Measurements from ENCODE around the gene MLLT6.

The MLLT6 gene

GRCh38 chr17:38663125-38663751, 41.8 kb upstream of the MLLT6 start:
- Histone ChIP-seq H3K79me2 (ENCODE audit: insufficient read depth, low read length) (no peaks in the 10 kb centered on the region), H3K9me2 (replicated peaks; ENCODE audit: insufficient read depth, low read length) (no peaks in the 10 kb centered on the region), H4K20me1 (ENCODE audit: low read depth, low read length) (no peaks in the 10 kb centered on the region), H3K4me3 (ENCODE audit: insufficient read depth, low read length, poor library complexity, severe bottlenecking) (no peak overlapping the region), H3K9ac (ENCODE audit: low read length) (no peak overlapping the region), H2AFZ (ENCODE audit: low read depth, low read length, severe bottlenecking) (no peak overlapping the region), H3F3A (ENCODE audit: insufficient read depth) (no peaks in the 10 kb centered on the region), H3K36me3 (ENCODE audit: low read length) (no peaks in the 10 kb centered on the region), H3K9me3 (ENCODE audit: insufficient read depth, low read length) (no peaks in the 10 kb centered on the region), H3K27me3 (ENCODE audit: low read length) (no peaks in the 10 kb centered on the region), H3K27ac (ENCODE audit: low read depth, low read length) (no peak overlapping the region), H3K4me2 (ENCODE audit: low read depth, low read length, poor library complexity, severe bottlenecking) (no peak overlapping the region)
- TF ChIP-seq EZH2phosphoT487 (conservative IDR thresholded peaks at IDR 0.05; ENCODE audit: low read length) = no peak
- peak; percentile 74 for TF ChIP-seq CTCF (IDR thresholded peaks at IDR 0.05; ENCODE audit: insufficient read depth, low read length, poor library complexity, severe bottlenecking)

GRCh38 chr17:38663964-38664644, 41.0 kb upstream of the MLLT6 start:
- Histone ChIP-seq H4K20me1 (ENCODE audit: low read depth, low read length) (no peaks in the 10 kb centered on the region), H3K79me2 (ENCODE audit: insufficient read depth, low read length) (no peaks in the 10 kb centered on the region), H3K4me3 (ENCODE audit: insufficient read depth, low read length, poor library complexity, severe bottlenecking) (no peak overlapping the region), H3K27ac (ENCODE audit: low read depth, low read length) (no peak overlapping the region), H2AFZ (ENCODE audit: low read depth, low read length, severe bottlenecking) (no peak overlapping the region), H3K27me3 (ENCODE audit: low read length) (no peaks in the 10 kb centered on the region), H3K9me3 (ENCODE audit: insufficient read depth, low read length) (no peaks in the 10 kb centered on the region), H3K36me3 (ENCODE audit: low read length) (no peaks in the 10 kb centered on the region), H3K4me2 (ENCODE audit: low read depth, low read length, poor library complexity, severe bottlenecking) (no peak overlapping the region), H3K9me2 (replicated peaks; ENCODE audit: insufficient read depth, low read length) (no peaks in the 10 kb centered on the region), H3F3A (ENCODE audit: insufficient read depth) (no peaks in the 10 kb centered on the region), H3K9ac (ENCODE audit: low read length) (no peak overlapping the region)
- TF ChIP-seq CTCF (IDR thresholded peaks at IDR 0.05; ENCODE audit: insufficient read depth, low read length, poor library complexity, severe bottlenecking) (no peak), EZH2phosphoT487 (conservative IDR thresholded peaks at IDR 0.05; ENCODE audit: low read length) (no peak)

GRCh38 chr17:38667099-38667786, 37.8 kb upstream of the MLLT6 start:
- H3K36me3 ChIP-seq (ENCODE audit: low read length) = no peaks in the 10 kb centered on the region
- no peak overlapping the region for H3K27ac ChIP-seq (ENCODE audit: low read depth, low read length)
- no peaks in the 10 kb centered on the region for H3K9me2 ChIP-seq (replicated peaks; ENCODE audit: insufficient read depth, low read length)
- H2AFZ ChIP-seq (ENCODE audit: low read depth, low read length, severe bottlenecking) = no peak overlapping the region
- no peaks in the 10 kb centered on the region for H4K20me1 ChIP-seq (ENCODE audit: low read depth, low read length)
- no peaks in the 10 kb centered on the region for H3F3A ChIP-seq (ENCODE audit: insufficient read depth)
- TF ChIP-seq CTCF (IDR thresholded peaks at IDR 0.05; ENCODE audit: insufficient read depth, low read length, poor library complexity, severe bottlenecking) (peak; percentile 98), EZH2phosphoT487 (conservative IDR thresholded peaks at IDR 0.05; ENCODE audit: low read length) (no peak)
- no peak overlapping the region for H3K4me2 ChIP-seq (ENCODE audit: low read depth, low read length, poor library complexity, severe bottlenecking)
- H3K27me3 ChIP-seq (ENCODE audit: low read length) = no peaks in the 10 kb centered on the region
- H3K9ac ChIP-seq (ENCODE audit: low read length) = no peak overlapping the region
- no peaks in the 10 kb centered on the region for H3K9me3 ChIP-seq (ENCODE audit: insufficient read depth, low read length)
- H3K4me3 ChIP-seq (ENCODE audit: insufficient read depth, low read length, poor library complexity, severe bottlenecking) = no peak overlapping the region
- H3K79me2 ChIP-seq (ENCODE audit: insufficient read depth, low read length) = no peaks in the 10 kb centered on the region

All from SU-DHL-6 (cell line).